ENCODE data around the gene MS4A15. TPM values are rescaled to one million over a fixed set of nuclear protein-coding genes. Genes with fewer than 3 reads are reported as not detected.
"Not testable (repeated sequence)": the region's sequence is repeated elsewhere in the genome, so short reads cannot be mapped to it uniquely, and the experiment has no call there.

The MS4A15 gene
- polyA plus RNA-seq, 3 donors = not detected

- no peak for DNase-seq (ENCODE audit: extremely low read depth in 1 of 11, low read depth in 9 of 11, low spot score in 4 of 11)
These were observed 34.1 kb downstream of the MS4A15 start for GRCh38 chr11:60790726-60791125.

- no peak for DNase-seq (ENCODE audit: extremely low read depth in 1 of 11, low read depth in 9 of 11, low spot score in 4 of 11)
These were observed 34.7 kb downstream of the MS4A15 start for GRCh38 chr11:60791153-60791933.

- DNase-seq (ENCODE audit: extremely low read depth in 1 of 11, low read depth in 9 of 11, low spot score in 4 of 11) = no peak
These were observed 35.9 kb downstream of the MS4A15 start for GRCh38 chr11:60792521-60792920.

- DNase-seq (ENCODE audit: extremely low read depth in 1 of 11, low read depth in 9 of 11, low spot score in 4 of 11) = no peak
These were observed 38.6 kb downstream of the MS4A15 start for GRCh38 chr11:60795291-60795690.

- DNase-seq (ENCODE audit: extremely low read depth in 1 of 11, low read depth in 9 of 11, low spot score in 4 of 11) = no peak
These were observed 41.4 kb downstream of the MS4A15 start for GRCh38 chr11:60797846-60798630.

- no peak for DNase-seq (ENCODE audit: extremely low read depth in 1 of 11, low read depth in 9 of 11, low spot score in 4 of 11)
These were observed 42.0 kb downstream of the MS4A15 start for GRCh38 chr11:60798631-60799030.

- no peak for DNase-seq (ENCODE audit: extremely low read depth in 1 of 11, low read depth in 9 of 11, low spot score in 4 of 11)
These were observed 44.5 kb downstream of the MS4A15 start for GRCh38 chr11:60801194-60801593.

GRCh38 chr11:60803273-60803936 lies 46.7 kb downstream of the MS4A15 start:
- DNase-seq (ENCODE audit: extremely low read depth in 1 of 11, low read depth in 9 of 11, low spot score in 4 of 11) = no peak

GRCh38 chr11:60809249-60809648 lies 52.6 kb downstream of the MS4A15 start:
- no peak for DNase-seq (ENCODE audit: extremely low read depth in 1 of 11, low read depth in 9 of 11, low spot score in 4 of 11)

- no peak for DNase-seq (ENCODE audit: extremely low read depth in 1 of 11, low read depth in 9 of 11, low spot score in 4 of 11)
These were observed 53.0 kb downstream of the MS4A15 start for GRCh38 chr11:60809691-60810090.

GRCh38 chr11:60810151-60810550 lies 53.5 kb downstream of the MS4A15 start:
- DNase-seq (ENCODE audit: extremely low read depth in 1 of 11, low read depth in 9 of 11, low spot score in 4 of 11) = no peak

GRCh38 chr11:60810569-60810968 lies 53.9 kb downstream of the MS4A15 start:
- no peak for DNase-seq (ENCODE audit: extremely low read depth in 1 of 11, low read depth in 9 of 11, low spot score in 4 of 11)

GRCh38 chr11:60813324-60813723 lies 56.7 kb downstream of the MS4A15 start:
- no peak for DNase-seq (ENCODE audit: extremely low read depth in 1 of 11, low read depth in 9 of 11, low spot score in 4 of 11)

- no peak for DNase-seq (ENCODE audit: extremely low read depth in 1 of 11, low read depth in 9 of 11, low spot score in 4 of 11)
These were observed 57.4 kb downstream of the MS4A15 start for GRCh38 chr11:60814112-60814511.

GRCh38 chr11:60816590-60817157 lies 60.0 kb downstream of the MS4A15 start:
- DNase-seq (ENCODE audit: extremely low read depth in 1 of 11, low read depth in 9 of 11, low spot score in 4 of 11) = no peak

GRCh38 chr11:60818057-60818456 lies 61.4 kb downstream of the MS4A15 start:
- no peak for DNase-seq (ENCODE audit: extremely low read depth in 1 of 11, low read depth in 9 of 11, low spot score in 4 of 11)

GRCh38 chr11:60821827-60822599 lies 65.3 kb downstream of the MS4A15 start:
- DNase-seq (ENCODE audit: extremely low read depth in 1 of 11, low read depth in 9 of 11, low spot score in 4 of 11) = no peak

- DNase-seq (ENCODE audit: extremely low read depth in 1 of 11, low read depth in 9 of 11, low spot score in 4 of 11) = not testable (repeated sequence)
These were observed 67.2 kb downstream of the MS4A15 start for GRCh38 chr11:60823745-60824306.

- DNase-seq (ENCODE audit: extremely low read depth in 1 of 11, low read depth in 9 of 11, low spot score in 4 of 11) = no peak
These were observed 68.5 kb downstream of the MS4A15 start for GRCh38 chr11:60825118-60825517.
